GM18498 (cell line): ENCODE measurements around the gene ZP2.
"Not testable (repeated sequence)": the region's sequence is repeated elsewhere in the genome, so short reads cannot be mapped to it uniquely, and the experiment has no call there.

ENCODE experiments used
- ATAC-seq: cut with Tn5 transposase; IDR thresholded peaks from one replicate; pipeline ENCODE4 v1.9.1; 2021; ENCODE audit warnings: mild to moderate bottlenecking, moderate library complexity; ENCODE audit not compliant: unreplicated experiment

The ZP2 gene

DNA sequence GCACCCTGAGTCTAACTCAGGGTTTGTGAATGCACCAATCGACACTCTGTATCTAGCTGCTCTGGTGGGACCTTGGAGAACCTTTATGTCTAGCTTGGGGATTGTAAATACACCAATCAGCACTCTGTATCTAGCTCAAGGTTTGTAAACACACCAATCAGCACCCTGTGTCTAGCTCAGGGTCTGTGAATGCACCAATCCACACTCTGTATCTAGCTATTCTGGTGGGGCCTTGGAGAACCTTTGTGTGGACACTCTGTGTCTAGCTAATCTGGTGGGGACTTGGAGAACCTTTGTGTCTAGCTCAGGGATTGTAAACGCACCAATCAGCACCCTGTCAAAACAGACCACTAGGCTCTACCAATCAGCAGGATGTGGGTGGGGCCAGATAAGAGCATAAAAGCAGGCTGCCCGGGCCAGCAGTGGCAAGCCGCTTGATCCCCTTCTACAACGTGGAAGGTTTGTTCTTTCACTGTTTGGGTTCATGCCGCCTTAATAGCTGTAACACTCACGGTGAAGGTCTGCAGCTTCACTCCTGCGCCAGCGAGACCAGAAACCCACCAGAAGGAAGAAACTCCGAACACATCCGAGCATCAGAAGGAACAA lies 58.1 kb downstream of the ZP2 start:
- not testable (repeated sequence) for ATAC-seq

DNA sequence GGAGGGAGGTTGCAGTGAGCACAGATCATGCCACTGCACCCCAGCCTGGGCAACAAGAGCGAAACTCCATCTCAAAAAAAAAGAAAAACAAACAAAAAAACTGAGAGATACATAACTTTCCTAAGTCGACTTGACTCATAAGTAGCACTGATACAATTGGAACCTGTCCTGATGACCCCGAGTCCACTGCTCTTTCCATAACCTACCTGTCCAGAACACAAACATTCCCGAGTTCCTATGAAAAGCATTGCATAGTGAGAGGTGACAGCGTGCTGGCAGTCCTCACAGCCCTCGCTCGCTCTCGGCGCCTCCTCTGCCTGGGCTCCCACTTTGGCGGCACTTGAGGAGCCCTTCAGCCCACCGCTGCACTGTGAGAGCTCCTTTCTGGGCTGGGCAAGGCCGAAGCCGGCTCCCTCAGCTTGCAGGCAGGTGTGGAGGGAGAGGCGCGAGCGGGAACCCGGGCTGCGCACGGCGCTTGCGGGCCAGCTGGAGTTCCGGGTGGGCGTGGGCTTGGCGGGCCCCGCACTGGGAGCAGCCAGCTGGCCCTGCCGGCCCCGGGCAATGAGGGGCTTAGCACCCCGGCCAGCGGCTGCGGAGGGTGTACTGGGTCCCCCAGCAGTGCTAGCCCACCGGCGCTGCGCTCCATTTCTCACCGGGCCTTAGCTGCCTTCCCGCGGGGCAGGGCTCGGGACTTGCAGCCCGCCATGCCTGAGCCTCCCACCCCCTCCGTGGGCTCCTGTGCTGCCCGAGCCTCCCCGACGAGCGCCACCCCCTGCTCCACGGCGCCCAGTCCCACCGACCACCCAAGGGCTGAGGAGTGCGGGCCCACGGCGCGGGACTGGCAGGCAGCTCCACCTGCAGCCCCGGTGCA lies 59.0 kb downstream of the ZP2 start:
- not testable (repeated sequence) for ATAC-seq

DNA sequence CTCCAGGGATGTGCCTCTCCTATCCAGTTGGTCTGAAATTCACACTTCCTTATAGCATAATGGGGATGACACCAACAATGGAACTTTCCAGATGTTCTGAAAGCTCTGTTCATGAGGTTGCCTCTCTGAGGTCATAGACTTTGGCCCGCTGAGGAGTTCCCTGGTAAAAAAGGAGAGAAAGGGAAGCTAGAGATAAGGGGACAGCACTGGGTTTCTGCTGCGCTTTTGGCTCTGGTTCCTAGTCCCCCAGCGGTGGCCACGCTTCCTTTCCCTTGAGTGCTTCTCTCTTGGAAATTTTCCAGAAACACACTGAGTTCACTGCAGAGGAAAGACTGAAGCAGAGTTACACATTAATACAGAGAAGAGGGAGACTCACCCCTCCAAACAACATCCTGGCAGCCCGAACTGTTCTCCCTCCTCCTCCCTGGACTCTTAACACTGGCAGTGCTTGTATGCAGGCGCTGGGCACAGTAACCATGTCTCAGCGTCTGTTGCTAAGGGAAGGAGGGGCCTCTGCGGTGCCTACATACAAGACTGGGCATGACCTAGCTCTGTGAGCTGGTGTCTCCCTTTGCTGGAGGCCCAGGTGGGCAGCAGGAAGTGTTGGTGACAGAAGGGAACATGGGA lies 60.9 kb downstream of the ZP2 start, which contains the start of gene DNAH3:
TSS of gene DNAH3 (minus strand) at position 472 of the 627 bp plus-strand sequence. CDS start 527 bp downstream, outside the sequence.
- no peak for ATAC-seq
